Spleen (tissue), 7 donors: ENCODE measurements around the gene SFT2D1.

Source experiments
- POLR2A ChIP-seq, 3 donors: fragments of 450-650 bp; IDR thresholded peaks; one replicate each; pipeline ENCODE4 v1.5.1; 2017; ENCODE audit warnings: antibody characterized with exemption in 3 of 3, mild to moderate bottlenecking in 1 of 3
- POLR2AphosphoS5 ChIP-seq, 3 donors: sonication (generic); formaldehyde crosslinking; IDR thresholded peaks; one replicate each; pipeline ENCODE4 v1.5.1; 2017; ENCODE audit warnings: antibody characterized with exemption in 3 of 3
- TF ChIP-seq, protein P1 (sequence below), 11 experiments: fragments of 200-600 bp in 7 of 11; fragments of 450-650 bp in 4 of 11; sonication (generic) in 4 of 11; IDR thresholded peaks in 8 of 11; conservative IDR thresholded peaks in 3 of 11; 1 replicate in 7 of 11; 2 replicates in 4 of 11; pipeline versions ENCODE4 v1.4.0 to v1.8.0; 2016 to 2021; ENCODE audit warnings: antibody characterized with exemption in 11 of 11, inconsistent platforms in 4 of 11, mild to moderate bottlenecking in 1 of 11
- donor health status: DM: no; HTN: no; CAD: no; lungs with moderate emphysema.
- donor health status: DM: no; HTN: no; CAD: no.
- donor health status: DM: no; HTN: no; CAD: no.

DNA sequence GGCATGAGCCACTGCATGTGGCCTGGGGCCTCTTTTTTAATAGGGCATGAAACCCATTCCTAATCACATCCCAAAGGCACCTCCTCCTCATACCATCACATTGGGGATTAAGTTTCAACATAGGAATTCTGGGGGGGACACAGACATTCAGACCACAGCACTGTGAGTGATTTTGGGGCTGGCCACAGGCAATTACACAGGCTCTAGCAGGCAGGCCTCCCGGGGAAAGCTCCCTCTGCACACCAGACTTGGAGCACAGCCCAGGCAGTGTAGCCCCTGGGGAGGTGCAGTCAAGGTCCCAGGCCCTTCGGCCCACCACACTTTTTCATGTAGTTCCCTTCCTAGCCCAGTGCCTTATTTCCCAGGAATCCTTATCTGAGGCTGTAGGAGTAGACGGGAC lies 5.5 kb downstream of the SFT2D1 start:
- TF ChIP-seq POLR2A (IDR thresholded peaks at IDR 0.05): no peak
- no peak for TF ChIP-seq POLR2AphosphoS5 (IDR thresholded peaks at IDR 0.05)
- TF ChIP-seq, protein P1, sequence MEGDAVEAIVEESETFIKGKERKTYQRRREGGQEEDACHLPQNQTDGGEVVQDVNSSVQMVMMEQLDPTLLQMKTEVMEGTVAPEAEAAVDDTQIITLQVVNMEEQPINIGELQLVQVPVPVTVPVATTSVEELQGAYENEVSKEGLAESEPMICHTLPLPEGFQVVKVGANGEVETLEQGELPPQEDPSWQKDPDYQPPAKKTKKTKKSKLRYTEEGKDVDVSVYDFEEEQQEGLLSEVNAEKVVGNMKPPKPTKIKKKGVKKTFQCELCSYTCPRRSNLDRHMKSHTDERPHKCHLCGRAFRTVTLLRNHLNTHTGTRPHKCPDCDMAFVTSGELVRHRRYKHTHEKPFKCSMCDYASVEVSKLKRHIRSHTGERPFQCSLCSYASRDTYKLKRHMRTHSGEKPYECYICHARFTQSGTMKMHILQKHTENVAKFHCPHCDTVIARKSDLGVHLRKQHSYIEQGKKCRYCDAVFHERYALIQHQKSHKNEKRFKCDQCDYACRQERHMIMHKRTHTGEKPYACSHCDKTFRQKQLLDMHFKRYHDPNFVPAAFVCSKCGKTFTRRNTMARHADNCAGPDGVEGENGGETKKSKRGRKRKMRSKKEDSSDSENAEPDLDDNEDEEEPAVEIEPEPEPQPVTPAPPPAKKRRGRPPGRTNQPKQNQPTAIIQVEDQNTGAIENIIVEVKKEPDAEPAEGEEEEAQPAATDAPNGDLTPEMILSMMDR (IDR thresholded peaks at IDR 0.05 in 8 of 11, conservative IDR thresholded peaks at IDR 0.05 in 3 of 11): no peak
